ENCODE results near the gene ALPP.
"Not testable (repeated sequence)": the region's sequence is repeated elsewhere in the genome, so short reads cannot be mapped to it uniquely, and the experiment has no call there.

Gene ALPP

GRCh38 chr2:232363784-232364615 lies 14.6 kb upstream of the ALPP start:
- DNase-seq (ENCODE audit: low read depth in 1 of 2, low spot score in 1 of 2), result no peak
- Histone ChIP-seq H3K27ac (replicated peaks) (no peak overlapping the region), H3K27me3 (ENCODE audit: insufficient read depth, poor library complexity, severe bottlenecking) (no peaks in the 10 kb centered on the region), H3K4me3 (replicated peaks; ENCODE audit: insufficient read depth, low read length) (peak overlapping the region; percentile 12)
- TF ChIP-seq REST (IDR thresholded peaks at IDR 0.05; ENCODE audit: insufficient replicate concordance, low read depth) (no peak), CTCF (IDR thresholded peaks at IDR 0.05; ENCODE audit: insufficient read depth, low read length) (no peak), SPI1 (IDR thresholded peaks at IDR 0.05; ENCODE audit: borderline replicate concordance, low read depth) (no peak), GABPA (IDR thresholded peaks at IDR 0.05; ENCODE audit: low read depth) (no peak), POLR2AphosphoS5 (IDR thresholded peaks at IDR 0.05; ENCODE audit: low read depth) (no peak)

DNA sequence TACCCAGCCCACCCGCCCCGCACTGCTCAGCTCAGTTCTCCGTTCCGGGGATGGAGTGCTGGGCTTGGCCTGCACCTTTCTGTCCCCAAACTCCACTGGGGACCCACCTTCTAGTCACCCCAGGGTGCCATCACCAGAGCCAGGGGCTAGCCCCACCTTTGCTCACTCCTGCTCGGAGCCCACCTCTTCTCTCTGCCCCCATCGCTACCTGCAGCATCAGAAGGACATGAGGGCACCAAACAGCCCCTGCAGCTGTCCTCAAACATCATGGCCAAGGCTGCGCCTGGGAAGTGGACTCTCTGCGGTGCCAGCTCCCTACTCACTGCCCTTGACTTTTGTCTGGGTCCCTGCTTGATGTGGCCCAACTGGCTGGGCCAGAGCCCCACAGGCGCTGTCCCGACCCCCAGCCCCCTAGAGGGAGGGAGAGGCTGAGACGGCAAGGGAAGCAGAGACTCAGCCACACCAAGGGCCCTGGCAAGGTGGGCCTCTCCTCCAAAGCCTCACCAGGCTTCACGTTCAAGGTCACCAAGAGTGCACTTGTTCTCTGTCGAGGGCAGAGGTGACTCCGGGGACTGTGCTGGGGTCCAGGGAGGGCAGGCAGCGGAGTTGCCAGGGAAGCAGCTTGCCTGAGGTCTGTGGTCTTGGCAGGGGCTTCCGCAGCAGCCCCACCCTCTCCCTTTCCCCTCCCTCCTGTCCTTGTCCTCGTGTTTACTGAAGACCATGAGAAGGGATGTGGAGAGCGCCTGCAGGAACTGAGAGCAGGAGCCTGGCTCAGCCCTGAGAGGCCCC lies 13.6 kb upstream of the ALPP start:
- H3K4me3 ChIP-seq (replicated peaks; ENCODE audit: insufficient read depth, low read length); H3K27me3 ChIP-seq (ENCODE audit: insufficient read depth, poor library complexity, severe bottlenecking); DNase-seq (ENCODE audit: low read depth in 1 of 2, low spot score in 1 of 2); H3K27ac ChIP-seq (replicated peaks): not testable (repeated sequence)

GRCh38 chr2:232365621-232366321 lies 12.8 kb upstream of the ALPP start:
- TF ChIP-seq REST (IDR thresholded peaks at IDR 0.05; ENCODE audit: insufficient replicate concordance, low read depth), result no peak
- TF ChIP-seq POLR2AphosphoS5 (IDR thresholded peaks at IDR 0.05; ENCODE audit: low read depth), result no peak
- TF ChIP-seq CTCF (IDR thresholded peaks at IDR 0.05; ENCODE audit: insufficient read depth, low read length), result peak; percentile 8
- TF ChIP-seq GABPA (IDR thresholded peaks at IDR 0.05; ENCODE audit: low read depth), result no peak
- TF ChIP-seq SPI1 (IDR thresholded peaks at IDR 0.05; ENCODE audit: borderline replicate concordance, low read depth), result no peak
- Histone ChIP-seq H3K27me3 (ENCODE audit: insufficient read depth, poor library complexity, severe bottlenecking) (no peaks in the 10 kb centered on the region), H3K4me3 (replicated peaks; ENCODE audit: insufficient read depth, low read length) (no peak overlapping the region), H3K27ac (replicated peaks) (no peak overlapping the region)
- peak in 1 of 2 experiments; percentile 21 for DNase-seq (ENCODE audit: low read depth in 1 of 2, low spot score in 1 of 2)

DNA sequence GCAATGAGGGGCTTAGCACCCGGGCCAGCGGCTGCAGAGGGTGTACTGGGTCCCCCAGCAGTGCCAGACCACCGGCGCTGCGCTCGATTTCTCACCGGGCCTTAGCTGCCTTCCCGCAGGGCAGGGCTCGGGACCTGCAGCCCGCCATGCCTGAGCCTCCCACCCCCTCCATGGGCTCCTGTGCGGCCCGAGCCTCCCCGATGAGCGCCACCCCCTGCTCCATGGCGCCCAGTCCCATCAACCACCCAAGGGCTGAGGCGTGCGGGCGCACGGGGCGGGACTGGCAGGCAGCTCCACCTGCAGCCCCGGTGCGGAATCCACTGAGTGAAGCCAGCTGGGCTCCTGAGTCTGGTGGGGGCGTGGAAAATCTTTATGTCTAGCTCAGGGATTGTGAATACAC lies 12.1 kb upstream of the ALPP start:
- not testable (repeated sequence) for H3K27me3 ChIP-seq (ENCODE audit: insufficient read depth, poor library complexity, severe bottlenecking); DNase-seq (ENCODE audit: low read depth in 1 of 2, low spot score in 1 of 2); H3K4me3 ChIP-seq (replicated peaks; ENCODE audit: insufficient read depth, low read length); H3K27ac ChIP-seq (replicated peaks)

All from HL-60 (cell line).